IMR-90 (cell line): ENCODE measurements around the gene GSTM1. TPM values are rescaled to one million over a fixed set of nuclear protein-coding genes. Genes with fewer than 3 reads are reported as not detected.

Experiments
- ATAC-seq: fragments of 200-7000 bp; cut with Tn5 transposase; 2 replicates; pipeline ENCODE4 v1.9.1; 2020; ENCODE audit warnings: low read depth, mild to moderate bottlenecking, moderate library complexity
- BruUV-seq: library from RNA; stranded (reverse); fragments of 400-500 nt; replicated peaks from 2 replicates; lab custom pipeline; 2021; lab: Mats Ljungman, UMichigan
- CTCF ChIA-PET: fragments of 300-600 bp; formaldehyde crosslinking; extraction: SDS; loops from one replicate; lab custom pipeline; 2021; ENCODE audit warnings: antibody characterized with exemption; lab: Yijun Ruan, JAX
- POLR2A ChIA-PET: fragments of 300-600 bp; sonication (Branson Sonifier 250); formaldehyde crosslinking; loops from one replicate; lab custom pipeline; 2022; ENCODE audit warnings: antibody characterized with exemption; ENCODE audit not compliant: unreplicated experiment; lab: Charles Lee
- DNase-seq: peaks from one replicate; pipeline ENCODE4 v3.0.0; 2013
- H2AFZ ChIP-seq: replicated peaks from 2 replicates; pipeline ENCODE3; 2013; ENCODE audit warnings: low read length, mild to moderate bottlenecking; ENCODE audit not compliant: poor library complexity
- H2AK5ac ChIP-seq: 2 replicates; pipeline ENCODE4 v1.6.1; 2013; ENCODE audit warnings: low read depth, low read length, inconsistent platforms
- H2AK9ac ChIP-seq: replicated peaks from 2 replicates; pipeline ENCODE3; 2013; ENCODE audit warnings: mild to moderate bottlenecking, low read depth, low read length, moderate library complexity; ENCODE audit not compliant: poor library complexity
- H2BK120ac ChIP-seq: 2 replicates; pipeline ENCODE4 v1.6.1; 2013; ENCODE audit warnings: low read depth, low read length, inconsistent platforms
- H2BK15ac ChIP-seq: 3 replicates; pipeline ENCODE4 v1.6.1; 2013; ENCODE audit warnings: low read depth, low read length, inconsistent platforms
- H2BK20ac ChIP-seq: 2 replicates; pipeline ENCODE4 v1.6.1; 2013; ENCODE audit warnings: low read depth, mild to moderate bottlenecking, inconsistent platforms, low read length, moderate library complexity
- H2BK5ac ChIP-seq: 2 replicates; pipeline ENCODE4 v1.6.1; 2013; ENCODE audit warnings: mild to moderate bottlenecking, low read depth, low read length, inconsistent platforms; ENCODE audit not compliant: poor library complexity, severe bottlenecking
- H3K14ac ChIP-seq: replicated peaks from 2 replicates; pipeline ENCODE4 v1.6.1; 2013; ENCODE audit warnings: low read depth, low read length, inconsistent platforms
- H3K18ac ChIP-seq: 2 replicates; pipeline ENCODE4 v1.6.1; 2013; ENCODE audit warnings: low read depth, low read length, control low read depth
- H3K23ac ChIP-seq: 2 replicates; pipeline ENCODE4 v1.6.1; 2013; ENCODE audit warnings: low read depth, low read length, inconsistent platforms
- H3K27ac ChIP-seq: 2 replicates; pipeline ENCODE4 v1.5.1; 2013; ENCODE audit warnings: mild to moderate bottlenecking, control low read depth, low read length; ENCODE audit not compliant: insufficient read depth
- H3K27me3 ChIP-seq: 2 replicates; pipeline ENCODE4 v1.6.1; 2013; ENCODE audit warnings: low read length; ENCODE audit not compliant: control insufficient read depth, insufficient read depth
- H3K36me3 ChIP-seq: 2 replicates; pipeline ENCODE4 v1.6.1; 2013; ENCODE audit warnings: low read length, mixed read lengths; ENCODE audit not compliant: control insufficient read depth, insufficient read depth
- H3K4ac ChIP-seq: 2 replicates; pipeline ENCODE4 v1.6.1; 2013; ENCODE audit warnings: low read depth, low read length, inconsistent platforms
- H3K4me1 ChIP-seq: 2 replicates; pipeline ENCODE4 v1.6.1; 2013; ENCODE audit warnings: low read length, mixed read lengths; ENCODE audit not compliant: control insufficient read depth, insufficient read depth
- H3K4me2 ChIP-seq: 2 replicates; pipeline ENCODE4 v1.6.1; 2013; ENCODE audit warnings: low read depth, mild to moderate bottlenecking, control low read depth, low read length, moderate library complexity
- H3K4me3 ChIP-seq: 2 replicates; pipeline ENCODE4 v1.5.1; 2013; ENCODE audit warnings: low read depth, mild to moderate bottlenecking, control low read depth, low read length, moderate library complexity; ENCODE audit not compliant: insufficient read depth
- H3K56ac ChIP-seq: 2 replicates; pipeline ENCODE4 v1.6.1; 2013; ENCODE audit warnings: low read length, inconsistent platforms; ENCODE audit not compliant: insufficient read depth; ENCODE audit errors: extremely low read depth
- H3K79me1 ChIP-seq, 2 experiments: 2 replicates each; pipeline ENCODE4 v1.6.1; 2013; ENCODE audit warnings: low read length in 2 of 2, inconsistent platforms in 1 of 2, low read depth in 1 of 2
- H3K9ac ChIP-seq: 2 replicates; pipeline ENCODE4 v1.6.1; 2013; ENCODE audit warnings: low read depth, low read length, control low read depth
- H3K9me1 ChIP-seq: 2 replicates; pipeline ENCODE4 v1.6.1; 2013; ENCODE audit warnings: low read length, inconsistent platforms; ENCODE audit not compliant: insufficient read depth
- H3K9me3 ChIP-seq: 2 replicates; pipeline ENCODE4 v1.6.1; 2013; ENCODE audit warnings: low read length; ENCODE audit not compliant: control insufficient read depth, insufficient read depth
- H4K20me1 ChIP-seq: 2 replicates; pipeline ENCODE4 v1.6.1; 2013; ENCODE audit warnings: low read length, inconsistent platforms; ENCODE audit not compliant: insufficient read depth
- H4K5ac ChIP-seq: 2 replicates; pipeline ENCODE4 v1.6.1; 2013; ENCODE audit warnings: mild to moderate bottlenecking, low read depth, low read length, control low read depth
- H4K8ac ChIP-seq, 2 experiments: 2 replicates each; pipeline ENCODE4 v1.6.1; 2013; ENCODE audit warnings: low read depth in 2 of 2, low read length in 2 of 2, control low read depth in 1 of 2, inconsistent platforms in 1 of 2
- H4K91ac ChIP-seq: 2 replicates; pipeline ENCODE4 v1.6.1; 2013; ENCODE audit warnings: low read depth, low read length, inconsistent platforms; ENCODE audit not compliant: insufficient read depth
- BHLHE40 ChIP-seq: fragments of 150-350 bp; IDR thresholded peaks from 2 replicates; pipeline ENCODE4 v1.6.1; 2016; ENCODE audit warnings: mild to moderate bottlenecking, low read depth, low read length
- CEBPB ChIP-seq: IDR thresholded peaks from 2 replicates; pipeline ENCODE4 v1.6.1; 2012; ENCODE audit warnings: low read depth, low read length, improper control_type of control experiment
- CHD1 ChIP-seq: IDR thresholded peaks from 2 replicates; pipeline ENCODE4 v1.6.1; 2012; ENCODE audit warnings: low read depth, low read length, improper control_type of control experiment
- ELK1 ChIP-seq: fragments of 150-350 bp; IDR thresholded peaks from 2 replicates; pipeline ENCODE4 v1.6.1; 2016; ENCODE audit warnings: low read depth, mild to moderate bottlenecking, low read length, moderate library complexity, borderline replicate concordance
- FOS ChIP-seq: fragments of 150-350 bp; IDR thresholded peaks from 2 replicates; pipeline ENCODE4 v1.6.1; 2016; ENCODE audit warnings: low read depth, low read length
- MAFK ChIP-seq: IDR thresholded peaks from 2 replicates; pipeline ENCODE4 v1.6.1; 2012; ENCODE audit warnings: low read depth, low read length, improper control_type of control experiment
- MAZ ChIP-seq: IDR thresholded peaks from 2 replicates; pipeline ENCODE4 v1.6.1; 2012; ENCODE audit warnings: low read depth, mild to moderate bottlenecking, low read length, improper control_type of control experiment, moderate library complexity, borderline replicate concordance
- MXI1 ChIP-seq: IDR thresholded peaks from 2 replicates; pipeline ENCODE4 v1.6.1; 2012; ENCODE audit warnings: low read depth, mild to moderate bottlenecking, low read length, moderate library complexity, borderline replicate concordance
- NFE2L2 ChIP-seq: fragments of 150-350 bp; IDR thresholded peaks from 2 replicates; pipeline ENCODE4 v1.6.1; 2016; ENCODE audit warnings: low read depth, mild to moderate bottlenecking, low read length
- POLR2A ChIP-seq: IDR thresholded peaks from 2 replicates; pipeline ENCODE4 v1.6.1; 2012; ENCODE audit warnings: mild to moderate bottlenecking, low read depth, low read length
- RAD21 ChIP-seq: IDR thresholded peaks from 2 replicates; pipeline ENCODE4 v1.6.1; 2012; ENCODE audit warnings: low read length, improper control_type of control experiment
- RCOR1 ChIP-seq: IDR thresholded peaks from 2 replicates; pipeline ENCODE4 v1.6.1; 2012; ENCODE audit warnings: mild to moderate bottlenecking, low read length, improper control_type of control experiment; ENCODE audit not compliant: insufficient replicate concordance
- RFX5 ChIP-seq: IDR thresholded peaks from 2 replicates; pipeline ENCODE4 v1.8.0; 2012; ENCODE audit warnings: low read depth, mild to moderate bottlenecking, low read length, moderate library complexity
- SMC3 ChIP-seq: fragments of 150-350 bp; IDR thresholded peaks from 2 replicates; pipeline ENCODE4 v1.6.1; 2016; ENCODE audit warnings: low read depth, mild to moderate bottlenecking, antibody characterized with exemption, low read length, moderate library complexity
- USF2 ChIP-seq: fragments of 150-350 bp; IDR thresholded peaks from 2 replicates; pipeline ENCODE4 v1.6.1; 2017; ENCODE audit warnings: mild to moderate bottlenecking, antibody characterized with exemption, low read length, low read depth
- WGBS, 2 experiments: methylation state at CpG; one replicate each; pipeline versions ENCODE4 v1.1.5 to v1.1.7; 2013; ENCODE audit warnings: missing lambda C conversion rate in 2 of 2; ENCODE audit not compliant: insufficient read length in 1 of 2; ENCODE audit errors: extremely low coverage in 2 of 2; 5-methylcytosine and 5-hydroxymethylcytosine counted together
- dilution Hi-C: fragments of 300-500 bp; cut with HindIII; formaldehyde crosslinking; loops from one replicate; pipeline ENCODE4 v1.14.3; 2018; ENCODE audit warnings: low sequenced_read_pairs; ENCODE audit not compliant: unreplicated experiment
- in situ Hi-C: fragments of 300-500 bp; cut with MboI; formaldehyde crosslinking; loops from 3 replicates; pipeline ENCODE4 v1.14.3; 2019; ENCODE audit warnings: low sequenced_read_pairs, inconsistent platforms, mixed read lengths
- intact Hi-C: fragments of 100-400 bp; cut with micrococcal nuclease; formaldehyde crosslinking; loops from 2 replicates; pipeline ENCODE4 v1.10.0; 2022
- polyA plus RNA-seq, 3 experiments: library from polyadenylated mRNA; depleted of rRNA; stranded (reverse); fragments of >200 nt; gene quantifications; 2 replicates each; pipeline ENCODE4 v1.2.3, GENCODE V29; 2012; ENCODE audit warnings: low replicate concordance in 1 of 3
- total RNA-seq: library from RNA; depleted of rRNA; stranded (reverse); fragments of >200 nt; gene quantifications from 2 replicates; pipeline ENCODE4 v1.2.3, GENCODE V29; 2012
- TF ChIP-seq, protein P1 (sequence below): conservative IDR thresholded peaks from 2 replicates; pipeline ENCODE4 v1.5.1; 2012; ENCODE audit warnings: mild to moderate bottlenecking, low read depth, low read length, improper control_type of control experiment

GSTM1 gene
- total and polyA plus RNA-seq, 2 of the 4 experiments (the other 2 are of a cell fraction), result not detected

GRCh38 chr1:109664671-109665070 is 22.9 kb upstream of the GSTM1 start:
- Histone ChIP-seq H4K5ac (no peak overlapping the region), H3K14ac (no peak overlapping the region), H2AFZ (no peak overlapping the region), H4K91ac (no peak overlapping the region), H2BK120ac (peak overlapping the region; percentile 37; the same call in 1 of the 2 replicates), H2BK15ac (no peak overlapping the region), H3K27me3 (no peaks in the 10 kb centered on the region), H4K8ac (no peak overlapping the region; a peak in 1 of 4 replicates), H2AK5ac (peak overlapping the region; percentile 77), H2BK20ac (peak overlapping the region; percentile 32; the same call in 1 of the 2 replicates), H3K4me2 (no peak overlapping the region), H3K4me3 (no peak overlapping the region), H3K36me3 (peaks cover 9% of the 10 kb centered on the region; the same call in 1 of the 2 replicates), H2BK5ac (no peak overlapping the region), H3K79me1 (peaks cover 5 to 14% of the 10 kb centered on the region in 2 experiments; a peak in 2 of 4 replicates), H3K9me3 (no peaks in the 10 kb centered on the region), H4K20me1 (no peaks in the 10 kb centered on the region), H3K4me1 (peaks cover 6% of the 10 kb centered on the region; the same call in 1 of the 2 replicates), H3K56ac (no peak overlapping the region), H3K9me1 (peaks cover 7% of the 10 kb centered on the region), H3K23ac (no peak overlapping the region), H3K18ac (no peak overlapping the region), H3K9ac (no peak overlapping the region), H3K4ac (0 out of 2 replicates have a peak overlapping the region, but pooled peaks have one; percentile 53), H3K27ac (no peak overlapping the region), H2AK9ac (no peak overlapping the region)
- TF ChIP-seq USF2 (no peak), RAD21 (no peak), CHD1 (no peak), MXI1 (no peak), RCOR1 (no peak), SMC3 (no peak), ELK1 (no peak), NFE2L2 (no peak), RFX5 (no peak), MAFK (no peak), POLR2A (no peak), FOS (no peak), CEBPB (no peak), MAZ (no peak), BHLHE40 (no peak)
- TF ChIP-seq, protein P1, sequence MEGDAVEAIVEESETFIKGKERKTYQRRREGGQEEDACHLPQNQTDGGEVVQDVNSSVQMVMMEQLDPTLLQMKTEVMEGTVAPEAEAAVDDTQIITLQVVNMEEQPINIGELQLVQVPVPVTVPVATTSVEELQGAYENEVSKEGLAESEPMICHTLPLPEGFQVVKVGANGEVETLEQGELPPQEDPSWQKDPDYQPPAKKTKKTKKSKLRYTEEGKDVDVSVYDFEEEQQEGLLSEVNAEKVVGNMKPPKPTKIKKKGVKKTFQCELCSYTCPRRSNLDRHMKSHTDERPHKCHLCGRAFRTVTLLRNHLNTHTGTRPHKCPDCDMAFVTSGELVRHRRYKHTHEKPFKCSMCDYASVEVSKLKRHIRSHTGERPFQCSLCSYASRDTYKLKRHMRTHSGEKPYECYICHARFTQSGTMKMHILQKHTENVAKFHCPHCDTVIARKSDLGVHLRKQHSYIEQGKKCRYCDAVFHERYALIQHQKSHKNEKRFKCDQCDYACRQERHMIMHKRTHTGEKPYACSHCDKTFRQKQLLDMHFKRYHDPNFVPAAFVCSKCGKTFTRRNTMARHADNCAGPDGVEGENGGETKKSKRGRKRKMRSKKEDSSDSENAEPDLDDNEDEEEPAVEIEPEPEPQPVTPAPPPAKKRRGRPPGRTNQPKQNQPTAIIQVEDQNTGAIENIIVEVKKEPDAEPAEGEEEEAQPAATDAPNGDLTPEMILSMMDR, result no peak
- no TSS peak for BruUV-seq
- intact Hi-C loops (no loop called here), dilution Hi-C loops (no loop called here), in situ Hi-C loops (no loop called here)
- WGBS, 2 experiments, result no CpG with 5 or more reads among the region's 1 CpG
- POLR2A ChIA-PET, result no interaction called here
- CTCF ChIA-PET, result no interaction called here
- ATAC-seq, result no peak
- no peak for DNase-seq
